Activated CD8-positive, alpha-beta memory T cell treated with anti-CD3 and anti-CD28 coated beads, Interleukin-2, amount 50 U/mL, for 24 hours (primary cell): Measurements from ENCODE around the gene ERO1B.

ENCODE experiments used
- DNase-seq: peaks from one replicate; pipeline ENCODE4 v3.0.0-alpha.2; 2020; ENCODE audit errors: extremely low read depth

The ERO1B gene

DNA sequence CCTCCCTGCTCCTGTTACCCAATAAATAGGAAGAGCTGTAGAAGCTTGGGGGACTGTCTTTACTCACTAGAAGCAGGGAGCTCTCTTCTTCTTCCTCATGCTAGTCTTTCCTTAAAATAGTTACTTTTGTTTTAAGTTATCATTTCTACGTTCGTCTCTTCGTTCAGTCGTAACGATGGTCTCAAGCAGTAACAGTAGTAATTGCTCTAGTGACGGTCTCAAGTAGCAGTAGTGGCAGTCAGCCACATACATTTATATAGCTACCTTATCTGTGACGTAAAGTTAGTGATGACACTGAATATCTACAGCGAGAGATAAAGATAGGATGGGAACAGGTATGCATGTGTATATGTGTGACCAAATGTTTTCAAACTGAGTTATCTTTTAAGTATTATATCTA, 15.4 kb upstream of the ERO1B start:
- DNase-seq: no peak

DNA sequence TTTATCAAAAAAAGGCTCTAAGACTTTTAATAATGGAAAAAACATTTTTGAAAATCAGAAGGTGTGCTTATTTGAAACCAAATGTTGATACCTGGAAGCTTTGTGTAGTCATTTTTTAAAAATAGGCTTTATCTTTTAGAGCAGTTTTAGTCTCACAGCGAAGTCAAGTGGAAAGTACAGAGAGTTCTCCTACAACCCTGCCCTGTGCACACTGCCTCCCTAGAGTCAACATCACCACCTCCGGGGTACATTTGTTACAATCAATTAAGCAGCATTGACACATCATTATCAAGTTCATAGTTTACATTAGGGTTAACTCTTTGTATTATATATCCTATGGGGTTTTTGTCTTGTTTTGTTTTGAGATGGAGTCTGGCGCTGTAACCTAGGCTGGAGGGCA, 10.7 kb upstream of the ERO1B start:
- no peak for DNase-seq

GRCh38 chr1:236289492-236290131, 7.9 kb upstream of the ERO1B start:
- no peak for DNase-seq

DNA sequence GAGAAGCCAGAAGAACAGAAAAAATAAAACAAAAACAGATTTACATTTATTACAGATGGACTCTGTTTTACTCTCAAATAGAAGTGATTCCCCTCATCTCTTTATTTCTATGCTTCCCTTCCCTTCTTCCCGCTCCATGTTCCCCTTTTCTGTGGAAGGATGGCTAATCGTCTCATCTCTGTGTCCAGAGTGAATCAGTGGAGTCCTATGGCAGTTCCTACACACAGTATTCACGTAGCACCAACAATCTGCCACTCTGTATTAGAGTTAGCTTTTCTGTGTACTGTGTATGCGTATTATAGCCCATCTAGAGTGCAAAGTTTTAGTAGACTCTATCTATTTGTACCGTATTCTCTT, 6.8 kb upstream of the ERO1B start:
- DNase-seq: no peak

- DNase-seq: no peak
These were observed 6.2 kb upstream of the ERO1B start for GRCh38 chr1:236287757-236288619.

DNA sequence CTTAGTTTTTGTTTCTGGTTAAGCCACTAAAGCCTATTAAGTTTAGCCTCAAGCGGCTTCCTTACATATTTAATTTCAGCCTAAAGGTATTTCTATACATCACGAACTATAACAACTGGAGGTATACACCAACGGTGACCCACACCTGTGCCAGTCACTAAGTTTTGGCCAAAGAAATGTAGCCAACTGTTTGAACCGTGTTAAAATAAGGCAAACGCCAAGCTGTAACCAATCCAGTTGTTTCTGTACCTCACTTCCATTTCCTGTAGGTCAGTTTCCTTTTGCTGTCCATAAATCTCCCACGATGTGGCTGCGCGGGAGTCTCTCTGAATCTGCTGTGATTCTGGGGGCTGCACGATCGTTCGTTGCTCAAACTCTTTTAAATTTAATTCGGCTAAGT, 5.6 kb upstream of the ERO1B start:
- DNase-seq: no peak

- no peak for DNase-seq
These were observed 2.5 kb upstream of the ERO1B start for GRCh38 chr1:236284291-236284721.

- DNase-seq: no peak
These were observed 961 bp upstream of the ERO1B start for GRCh38 chr1:236282719-236283118.

DNA sequence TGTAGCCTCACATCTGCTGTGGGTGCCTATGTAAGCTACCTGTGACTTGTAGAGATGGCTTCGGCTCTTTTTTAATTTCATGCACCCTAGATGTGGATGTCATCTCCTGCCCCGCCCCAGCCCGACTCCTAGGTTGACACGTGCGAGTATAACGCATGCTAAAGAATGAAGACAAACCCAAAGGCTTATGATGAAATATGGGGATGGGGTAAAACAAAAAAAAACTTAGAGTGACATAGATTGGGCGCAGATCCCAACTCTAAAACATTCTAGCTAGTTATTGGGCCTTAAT, 613 bp upstream of the ERO1B start:
- no peak for DNase-seq

GRCh38 chr1:236281198-236281653, 532 bp downstream of the ERO1B start:
- no peak for DNase-seq

GRCh38 chr1:236280438-236281197, 1.1 kb downstream of the ERO1B start:
- DNase-seq: no peak

DNA sequence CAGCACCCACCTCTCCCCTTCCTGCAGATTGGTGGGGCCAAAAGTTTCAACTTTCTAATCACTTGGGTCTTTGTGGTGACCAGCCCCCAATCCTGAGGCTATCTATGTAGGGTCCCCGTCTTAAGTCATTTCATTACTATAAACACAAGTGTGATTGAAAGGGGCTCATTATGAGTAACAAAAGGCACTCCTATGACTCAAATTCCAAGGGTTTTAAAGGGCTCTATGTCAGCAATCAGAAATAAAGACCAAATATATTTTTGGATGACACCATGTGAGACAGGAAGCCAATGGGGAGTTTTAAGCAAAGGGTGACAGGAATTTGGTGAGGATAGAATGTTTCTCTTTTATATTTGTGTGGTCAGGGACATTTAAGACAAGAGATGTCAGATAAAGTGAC, 6.2 kb downstream of the ERO1B start:
- DNase-seq: no peak

DNA sequence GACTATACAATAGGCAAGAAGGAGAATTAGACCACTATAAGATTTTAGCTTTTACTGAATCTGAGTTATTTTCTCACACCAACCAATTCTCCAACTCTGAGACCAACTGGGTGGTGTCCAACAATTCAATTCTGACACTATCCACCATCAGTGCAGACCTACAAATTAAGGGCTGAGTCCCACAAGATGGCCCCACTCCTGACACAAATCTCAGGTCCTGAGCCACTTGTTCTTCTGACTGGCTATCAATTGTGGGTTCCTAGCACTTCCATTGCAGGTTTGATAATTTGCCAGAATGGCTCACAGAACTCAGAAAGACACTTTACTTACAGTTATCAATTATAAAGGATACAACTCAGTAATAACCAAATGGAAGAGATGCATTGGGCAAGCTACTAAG, 6.7 kb downstream of the ERO1B start:
- DNase-seq: no peak

DNA sequence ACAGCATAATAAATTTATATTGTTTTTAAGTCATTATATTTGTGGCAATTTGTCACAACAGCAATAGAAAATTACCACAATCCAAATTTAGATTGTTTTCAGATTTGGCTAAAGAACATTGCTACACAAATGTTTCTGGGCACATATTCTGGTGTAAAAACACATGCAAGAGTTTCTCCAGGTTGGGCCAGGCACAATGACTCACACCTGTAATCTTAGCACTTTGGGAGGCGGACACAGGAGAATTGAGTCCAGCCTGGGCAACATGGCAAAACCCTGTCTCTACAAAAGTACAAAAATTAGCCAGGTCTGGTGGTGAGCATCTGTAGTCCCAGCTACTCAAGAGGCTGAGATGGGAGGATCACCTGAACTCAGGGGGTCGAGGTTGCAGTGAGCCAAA, 8.4 kb downstream of the ERO1B start:
- no peak for DNase-seq

- no peak for DNase-seq
These were observed 12.3 kb downstream of the ERO1B start for GRCh38 chr1:236269439-236269838.

DNA sequence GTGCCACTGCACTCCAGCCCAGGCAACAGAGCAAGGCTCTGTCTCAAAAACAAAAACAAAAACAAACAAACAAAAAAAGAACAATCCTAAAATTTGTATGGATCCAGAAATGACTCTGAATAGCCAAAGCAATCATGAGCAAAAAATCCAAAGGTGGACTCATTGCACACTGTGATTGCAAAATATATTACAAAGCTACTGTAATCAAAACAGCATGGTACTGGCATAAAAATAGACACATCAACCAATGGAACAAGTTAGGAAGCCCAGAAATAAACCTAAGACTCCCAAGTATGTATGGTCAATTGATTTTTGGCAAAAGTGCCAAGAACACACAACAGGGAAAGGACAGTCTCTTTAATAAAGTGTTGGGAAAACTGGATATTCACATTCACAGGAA, 19.9 kb downstream of the ERO1B start:
- DNase-seq: no peak

GRCh38 chr1:236261033-236261432, 20.7 kb downstream of the ERO1B start:
- DNase-seq: no peak

GRCh38 chr1:236259043-236259442, 22.7 kb downstream of the ERO1B start:
- DNase-seq: no peak

DNA sequence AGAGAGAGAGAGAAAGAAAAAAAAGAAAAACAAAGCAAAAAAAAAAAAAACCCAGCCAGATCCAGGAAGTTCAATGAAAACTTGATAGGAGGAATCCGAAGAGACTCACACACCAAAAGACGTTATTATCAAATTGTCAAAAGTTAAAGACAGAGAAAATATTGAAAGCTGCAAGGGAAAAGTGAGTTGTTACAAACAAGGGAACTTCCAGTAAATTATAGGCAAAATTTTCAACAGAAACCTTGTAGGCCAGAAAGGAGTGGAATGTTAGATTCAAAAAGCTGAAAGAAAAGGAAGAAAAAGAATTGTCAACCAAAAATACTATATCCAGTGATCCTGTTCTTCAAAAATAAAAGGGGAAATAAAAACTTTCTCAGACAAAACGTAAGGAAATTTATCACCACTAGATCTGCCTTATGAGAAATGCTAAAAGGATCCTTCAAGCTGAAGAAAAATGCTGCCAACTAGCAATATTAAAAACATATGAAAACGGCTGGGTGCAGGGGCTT, 23.6 kb downstream of the ERO1B start:
- no peak for DNase-seq

DNA sequence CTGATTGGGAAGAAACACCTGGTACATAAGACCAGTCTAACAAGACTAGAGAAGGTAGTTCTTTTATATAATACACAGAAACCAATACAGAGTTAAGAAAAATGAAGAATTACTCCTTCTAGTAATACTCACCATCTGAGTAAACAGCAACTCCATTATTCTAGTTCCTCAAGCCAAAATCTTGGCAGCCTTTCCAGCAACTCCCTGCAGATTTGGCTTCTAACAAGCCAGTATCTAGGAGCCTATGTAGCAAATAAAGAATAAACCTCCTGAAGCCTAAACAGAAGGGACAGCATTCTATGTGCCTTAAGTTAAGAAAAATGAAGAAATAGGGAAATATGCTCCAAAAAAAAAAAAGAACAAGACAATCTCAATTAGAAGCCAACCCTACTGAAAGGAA, 24.5 kb downstream of the ERO1B start:
- no peak for DNase-seq

- no peak for DNase-seq
These were observed 27.7 kb downstream of the ERO1B start for GRCh38 chr1:236253918-236254637.

GRCh38 chr1:236253119-236253518, 28.6 kb downstream of the ERO1B start:
- DNase-seq: no peak
